ENCODE data around the gene RHNO1.

GRCh38 chr12:2937500-2937899, 60.5 kb downstream of the RHNO1 start:
- TF ChIP-seq EP300 (IDR thresholded peaks at IDR 0.05) (no peak), POLR2A (IDR thresholded peaks at IDR 0.05) (no peak)
- TF ChIP-seq, protein P1, sequence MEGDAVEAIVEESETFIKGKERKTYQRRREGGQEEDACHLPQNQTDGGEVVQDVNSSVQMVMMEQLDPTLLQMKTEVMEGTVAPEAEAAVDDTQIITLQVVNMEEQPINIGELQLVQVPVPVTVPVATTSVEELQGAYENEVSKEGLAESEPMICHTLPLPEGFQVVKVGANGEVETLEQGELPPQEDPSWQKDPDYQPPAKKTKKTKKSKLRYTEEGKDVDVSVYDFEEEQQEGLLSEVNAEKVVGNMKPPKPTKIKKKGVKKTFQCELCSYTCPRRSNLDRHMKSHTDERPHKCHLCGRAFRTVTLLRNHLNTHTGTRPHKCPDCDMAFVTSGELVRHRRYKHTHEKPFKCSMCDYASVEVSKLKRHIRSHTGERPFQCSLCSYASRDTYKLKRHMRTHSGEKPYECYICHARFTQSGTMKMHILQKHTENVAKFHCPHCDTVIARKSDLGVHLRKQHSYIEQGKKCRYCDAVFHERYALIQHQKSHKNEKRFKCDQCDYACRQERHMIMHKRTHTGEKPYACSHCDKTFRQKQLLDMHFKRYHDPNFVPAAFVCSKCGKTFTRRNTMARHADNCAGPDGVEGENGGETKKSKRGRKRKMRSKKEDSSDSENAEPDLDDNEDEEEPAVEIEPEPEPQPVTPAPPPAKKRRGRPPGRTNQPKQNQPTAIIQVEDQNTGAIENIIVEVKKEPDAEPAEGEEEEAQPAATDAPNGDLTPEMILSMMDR (IDR thresholded peaks at IDR 0.05) = no peak

Data from suprapubic skin (tissue), 3 donors.